Fibroblast of the aortic adventitia (primary cell): ENCODE data around the gene TRMT1. TPM values are rescaled to one million over a fixed set of nuclear protein-coding genes. Genes with fewer than 3 reads are reported as not detected.

Experiments
- DNase-seq: peaks from one replicate; pipeline ENCODE4 v3.0.0-alpha.2; 2010; ENCODE audit warnings: low read depth
- H3K4me3 ChIP-seq: 2 replicates; pipeline ENCODE4 v1.5.1; 2011; ENCODE audit warnings: low read depth, mild to moderate bottlenecking, control low read depth, low read length, moderate library complexity
- CTCF ChIP-seq: IDR thresholded peaks from 2 replicates; pipeline ENCODE4 v1.5.1; 2011; ENCODE audit warnings: mild to moderate bottlenecking, low read length, control low read depth, inconsistent platforms; ENCODE audit not compliant: insufficient read depth
- total RNA-seq: library from RNA; depleted of rRNA; stranded (reverse); fragments of >200 nt; gene quantifications from 2 replicates; pipeline ENCODE4 v1.2.3, GENCODE V29; 2012; ENCODE audit warnings: low replicate concordance

The TRMT1 gene
- total RNA-seq, 1 donor: 23.9 TPM

GRCh38 chr19:13102666-13103580, 13.6 kb downstream of the TRMT1 start, which contains the start of gene LYL1:
LYL1 (minus strand) TSS chr19:13102858; CDS start chr19:13101171, 1,687 bp downstream.
- H3K4me3 ChIP-seq: peak within 1 kb of the TSS; percentile 17
- no peak for TF ChIP-seq CTCF
- DNase-seq: peak; percentile 59

GRCh38 chr19:13102416-13102665, 14.2 kb downstream of the TRMT1 start:
- TF ChIP-seq CTCF: no peak
- H3K4me3 ChIP-seq: peak overlapping the region; percentile 17
- no peak for DNase-seq

GRCh38 chr19:13101590-13102415, 14.7 kb downstream of the TRMT1 start:
- H3K4me3 ChIP-seq: peak overlapping the region; percentile 17
- no peak for DNase-seq
- no peak for TF ChIP-seq CTCF

GRCh38 chr19:13100841-13101589, 15.5 kb downstream of the TRMT1 start:
- TF ChIP-seq CTCF: peak; percentile 17
- no peak overlapping the region for H3K4me3 ChIP-seq
- DNase-seq: no peak

GRCh38 chr19:13100031-13100588, 16.4 kb downstream of the TRMT1 start:
- no peak overlapping the region for H3K4me3 ChIP-seq
- no peak for TF ChIP-seq CTCF
- DNase-seq: no peak

- no peak for DNase-seq
- no peak for TF ChIP-seq CTCF
- no peak overlapping the region for H3K4me3 ChIP-seq
Observed at GRCh38 chr19:13099073-13099999, 17.2 kb downstream of the TRMT1 start.
